Left kidney (tissue), 8 donors: ENCODE measurements around the gene ROM1. TPM values are rescaled to one million over a fixed set of nuclear protein-coding genes. Genes with fewer than 3 reads are reported as not detected.
"Not testable (repeated sequence)": the region's sequence is repeated elsewhere in the genome, so short reads cannot be mapped to it uniquely, and the experiment has no call there.

Experiments used
- DNase-seq: peaks from one replicate; pipeline ENCODE4 v3.0.0-alpha.2; 2013
- long read RNA-seq, 8 donors: transcript quantifications; one replicate each; lab custom pipeline, GENCODE V29; 2026
- polyA plus RNA-seq: library from polyadenylated mRNA; unstranded; fragments of 120-200 nt; gene quantifications from one replicate; pipeline ENCODE4 v1.2.1, GENCODE V29; 2013; ENCODE audit not compliant: insufficient read length

The ROM1 gene
- 3.5 TPM for polyA plus RNA-seq
- long read RNA-seq, donor 1, partial matches to known transcripts: 16 of 48 reads
- long read RNA-seq, donor 1, other reads (novel, unspliced or antisense): 30 of 48 reads
- long read RNA-seq, donor 2, partial matches to known transcripts: 134 of 134 reads
- long read RNA-seq, donor 2, other reads (novel, unspliced or antisense): 0 of 134 reads
- long read RNA-seq, donor 3: 0 reads
- long read RNA-seq, donor 4: 0 reads
- long read RNA-seq, donor 5, partial matches to known transcripts: 0 of 2 reads
- long read RNA-seq, donor 5, other reads (novel, unspliced or antisense): 0 of 2 reads
- long read RNA-seq, donor 6, partial matches to known transcripts: 0 of 1 reads
- long read RNA-seq, donor 6, other reads (novel, unspliced or antisense): 0 of 1 reads
- long read RNA-seq, donor 7, partial matches to known transcripts: 0 of 3 reads
- long read RNA-seq, donor 7, other reads (novel, unspliced or antisense): 0 of 3 reads
- long read RNA-seq, donor 8: 0 reads

GRCh38 chr11:62612366-62613290 is at the start of gene ROM1, which contains the start of gene EML3:
Gene ROM1, plus strand, starts transcription at chr11:62613257. Its CDS starts 25 bp downstream, at chr11:62613282.
Gene EML3, minus strand, starts transcription at chr11:62612775. Its CDS starts 318 bp downstream, at chr11:62612457.
- peak; percentile 74 for DNase-seq

DNA sequence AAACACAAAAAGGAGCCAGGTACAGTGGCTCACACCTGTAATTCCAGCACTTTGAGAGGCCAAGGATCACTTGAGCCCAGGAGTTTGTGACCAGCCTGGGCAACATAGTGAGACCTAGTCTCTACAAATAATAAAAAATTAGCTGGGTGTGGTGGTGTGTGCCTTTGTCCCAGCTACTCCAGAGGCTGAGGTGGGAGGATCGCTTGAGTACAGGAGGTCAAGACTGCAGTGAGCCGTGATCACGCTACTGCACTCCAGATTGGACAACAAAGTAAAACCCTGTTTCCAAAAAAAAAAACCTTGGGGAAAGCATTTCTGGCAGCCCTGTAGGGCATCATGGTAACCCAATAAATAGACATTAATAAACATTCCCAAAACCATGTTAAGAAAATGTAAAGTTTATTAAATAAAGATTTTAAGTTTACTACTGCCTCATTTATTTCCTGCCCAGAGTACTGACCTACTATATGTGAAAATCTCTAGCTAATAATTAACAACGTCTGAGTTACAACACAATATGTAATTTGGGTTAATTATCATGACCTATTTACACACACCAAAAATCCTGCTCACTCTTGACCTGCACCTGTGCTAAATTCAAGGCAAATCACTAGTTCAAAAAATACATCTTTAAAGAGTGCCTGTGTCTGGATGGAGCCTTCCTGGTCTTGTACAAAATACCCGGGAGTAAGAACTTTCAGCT is 47.8 kb upstream of the ROM1 start:
- no peak for DNase-seq

DNA sequence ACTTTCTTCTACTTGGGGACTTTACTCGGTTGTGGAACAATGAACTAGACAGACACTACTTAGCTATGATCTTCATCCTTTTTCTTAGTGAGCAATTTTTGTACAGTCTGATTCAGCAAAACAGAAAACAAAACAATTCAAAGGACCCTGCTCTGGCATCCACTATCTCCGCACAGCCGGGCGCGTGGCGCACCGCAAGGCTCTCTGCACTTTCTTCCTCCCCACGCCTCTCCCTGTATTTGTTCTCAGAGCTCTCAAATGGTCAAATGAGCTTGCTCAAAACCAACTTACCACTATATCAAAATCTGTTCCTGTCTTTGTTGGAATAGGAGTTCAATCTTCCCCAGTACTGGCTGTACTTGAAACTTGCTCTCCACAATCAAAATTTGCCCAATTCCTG is 46.8 kb upstream of the ROM1 start:
- no peak for DNase-seq

DNA sequence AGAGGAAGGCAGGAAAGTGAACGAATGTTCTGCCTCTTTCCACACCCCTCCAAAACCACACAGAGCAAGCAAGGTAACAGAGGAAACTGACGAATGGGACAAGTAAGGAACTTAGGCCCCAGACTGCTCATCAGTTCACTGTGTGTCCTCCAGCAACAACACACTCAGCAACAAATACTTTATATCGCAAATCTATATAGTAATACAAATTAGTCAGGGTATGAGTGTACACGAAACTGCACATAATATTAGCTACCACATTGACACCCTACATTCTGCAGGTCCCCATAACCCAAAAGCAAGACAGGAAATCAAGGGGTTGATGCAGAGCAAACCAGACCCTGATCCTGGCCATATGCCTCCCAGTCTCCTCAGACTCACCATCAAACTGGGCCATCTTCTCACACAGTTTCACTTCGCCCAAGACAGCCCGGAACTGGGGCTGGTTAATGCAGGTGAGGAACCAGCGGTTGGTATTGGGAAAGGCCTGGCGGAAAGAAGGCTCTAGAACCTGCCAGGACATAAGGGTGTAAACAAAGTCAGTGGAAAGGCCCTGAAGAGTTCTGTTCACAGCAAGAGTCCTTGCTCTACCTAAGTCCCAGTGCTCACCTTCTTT is 45.9 kb upstream of the ROM1 start:
- no peak for DNase-seq

DNA sequence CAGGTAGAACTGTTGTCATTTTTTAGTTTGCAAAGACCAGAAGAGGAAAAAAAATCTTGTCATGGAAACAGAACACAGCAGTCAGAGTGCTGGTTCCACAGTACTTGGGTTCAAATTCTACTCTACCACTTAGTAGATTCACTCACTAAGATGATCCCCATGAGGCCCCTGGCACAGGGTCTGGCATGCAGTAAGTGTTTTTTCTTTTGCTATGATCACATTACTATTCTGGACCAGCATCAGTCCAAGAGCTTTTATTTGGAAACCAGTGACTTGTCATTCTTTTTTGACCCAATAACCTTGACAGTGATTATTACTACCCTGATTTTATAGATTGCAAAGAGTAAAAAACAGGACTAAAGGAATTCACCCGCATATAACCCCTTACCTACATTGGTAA is 43.4 kb upstream of the ROM1 start:
- DNase-seq: no peak

- not testable (repeated sequence) for DNase-seq
These were observed 42.2 kb upstream of the ROM1 start for GRCh38 chr11:62570903-62571302.

GRCh38 chr11:62571493-62571892 is 41.6 kb upstream of the ROM1 start:
- not testable (repeated sequence) for DNase-seq

- DNase-seq: no peak
These were observed 40.6 kb upstream of the ROM1 start for GRCh38 chr11:62572431-62572830.

- DNase-seq: no peak
These were observed 40.0 kb upstream of the ROM1 start for GRCh38 chr11:62573006-62573591.

DNA sequence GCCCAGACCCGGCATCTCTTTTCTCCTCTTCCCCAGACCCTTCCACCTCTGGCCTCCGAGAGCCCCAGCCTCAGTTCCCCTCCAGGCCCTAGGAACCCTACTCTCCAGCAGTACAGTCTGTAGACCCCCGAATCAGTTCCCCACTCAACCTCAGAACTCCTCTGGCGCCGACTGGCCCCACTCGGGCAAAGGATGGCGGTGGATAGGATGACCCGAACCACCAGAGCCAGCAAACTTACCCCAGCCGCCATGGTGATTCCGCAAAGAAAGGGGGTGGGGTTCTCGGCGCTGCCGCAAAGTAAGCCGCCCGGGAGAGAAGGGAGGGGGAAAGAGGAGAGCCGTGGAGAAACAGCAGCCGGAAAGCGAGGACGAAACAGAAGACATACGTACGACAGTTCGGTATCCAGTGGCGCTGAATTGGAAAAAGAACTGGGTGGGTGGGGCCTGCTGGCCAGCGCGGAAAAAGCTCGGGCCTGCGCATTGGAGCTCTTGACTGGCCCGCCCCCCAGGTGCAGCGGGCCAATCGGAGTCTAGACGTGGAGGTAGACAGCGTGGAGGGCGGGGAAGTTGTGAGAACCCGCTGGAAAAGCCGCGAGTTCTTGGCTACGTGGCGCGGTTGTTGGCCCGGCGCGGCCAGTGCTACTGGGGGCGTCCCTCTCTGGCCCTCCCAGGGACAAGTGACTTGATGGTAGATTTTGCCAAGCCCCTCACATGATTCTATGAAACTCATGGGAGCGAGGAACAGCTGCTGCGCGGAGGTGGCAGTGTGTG is 39.3 kb upstream of the ROM1 start, which contains the start of gene EEF1G:
EEF1G (minus strand) TSS at position 300 of the 771 bp plus-strand sequence; CDS start at position 251, 49 bp downstream.
- DNase-seq: peak; percentile 99

DNA sequence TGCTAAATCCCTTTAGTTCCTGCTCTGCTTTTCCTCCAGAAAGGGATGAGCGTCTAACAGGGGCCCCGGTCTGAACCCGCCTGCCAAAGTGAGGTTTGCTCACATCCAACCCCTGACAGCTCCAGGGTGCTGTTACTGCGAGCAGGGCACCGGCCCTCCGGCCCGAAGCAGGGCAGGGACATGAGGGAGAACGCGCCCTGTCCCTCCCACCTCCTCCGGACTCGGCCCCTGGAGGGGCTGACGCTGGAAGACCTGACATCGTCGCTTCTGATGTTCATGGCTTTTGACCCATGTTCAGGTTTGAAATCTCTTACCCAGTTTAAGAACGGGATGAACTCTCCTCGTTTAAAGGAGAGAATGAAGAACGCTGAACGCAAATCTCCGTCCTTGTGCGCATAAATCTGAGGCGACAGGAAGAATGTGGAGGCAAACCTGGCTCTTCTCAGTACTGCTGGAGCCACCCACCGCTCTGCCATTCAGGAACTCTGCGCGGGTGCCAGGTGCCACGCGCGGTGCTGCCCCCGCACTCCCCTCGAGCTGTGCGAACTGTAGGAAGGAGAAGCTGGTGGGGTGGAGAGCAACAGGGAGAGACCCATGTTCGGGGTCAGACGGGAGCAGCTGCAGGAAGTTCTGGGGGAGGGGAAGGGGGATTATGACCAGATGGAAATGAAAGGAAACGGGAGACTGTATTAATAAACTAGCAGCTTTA is 38.5 kb upstream of the ROM1 start:
- DNase-seq: no peak

- DNase-seq: no peak
These were observed 37.9 kb upstream of the ROM1 start for GRCh38 chr11:62575156-62575555.

DNA sequence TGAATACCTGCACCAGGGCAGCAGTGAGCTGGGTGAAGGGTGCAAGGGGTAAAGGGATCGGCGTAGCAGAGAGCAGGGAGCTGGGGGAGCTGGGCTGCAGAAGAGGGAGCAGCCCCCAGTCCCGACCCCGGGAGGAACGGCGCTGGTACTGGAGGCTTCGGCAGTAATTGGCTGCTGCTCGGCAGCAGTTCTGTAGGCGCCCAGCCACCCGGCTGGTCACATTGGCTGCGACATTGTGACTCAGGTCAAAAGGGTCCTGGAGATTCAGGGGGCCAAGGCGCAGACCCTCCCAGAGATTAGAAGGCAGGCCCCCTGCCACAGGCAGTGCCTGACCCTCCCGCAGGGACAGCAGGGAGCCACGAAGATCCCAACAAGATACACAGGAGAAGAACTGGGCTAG is 37.2 kb upstream of the ROM1 start:
- DNase-seq: no peak

DNA sequence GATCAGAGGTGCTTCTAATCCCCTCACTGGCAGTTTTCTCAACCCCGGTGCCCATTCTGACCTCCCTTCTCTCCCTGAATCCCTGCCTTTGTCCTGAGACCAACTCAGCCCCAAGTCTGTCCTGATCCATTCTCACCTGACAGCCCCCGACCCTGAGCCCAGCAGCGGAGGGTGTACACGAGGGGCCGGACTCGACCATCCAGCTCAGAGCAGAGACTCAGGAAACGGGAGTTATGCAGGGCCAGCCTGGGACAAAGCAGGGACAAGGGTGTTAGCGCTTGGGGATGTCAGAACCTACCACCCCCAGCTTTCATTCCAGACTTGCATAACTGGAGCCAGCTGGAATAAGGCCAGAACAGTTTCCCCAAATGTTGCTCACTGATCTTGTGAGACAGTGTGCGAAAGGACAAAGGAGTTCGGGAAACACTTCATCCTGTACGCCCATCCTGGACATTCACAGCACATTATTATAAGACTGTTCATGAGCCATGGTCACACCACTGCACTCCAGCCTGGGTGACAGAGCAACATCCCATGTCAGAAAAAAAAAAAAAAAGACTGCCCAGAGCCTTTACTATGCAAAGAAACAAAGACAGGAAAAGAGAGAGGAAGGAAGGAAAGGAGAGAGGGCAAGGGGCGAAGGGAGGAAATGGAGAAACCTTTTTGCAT is 35.9 kb upstream of the ROM1 start:
- no peak for DNase-seq

DNA sequence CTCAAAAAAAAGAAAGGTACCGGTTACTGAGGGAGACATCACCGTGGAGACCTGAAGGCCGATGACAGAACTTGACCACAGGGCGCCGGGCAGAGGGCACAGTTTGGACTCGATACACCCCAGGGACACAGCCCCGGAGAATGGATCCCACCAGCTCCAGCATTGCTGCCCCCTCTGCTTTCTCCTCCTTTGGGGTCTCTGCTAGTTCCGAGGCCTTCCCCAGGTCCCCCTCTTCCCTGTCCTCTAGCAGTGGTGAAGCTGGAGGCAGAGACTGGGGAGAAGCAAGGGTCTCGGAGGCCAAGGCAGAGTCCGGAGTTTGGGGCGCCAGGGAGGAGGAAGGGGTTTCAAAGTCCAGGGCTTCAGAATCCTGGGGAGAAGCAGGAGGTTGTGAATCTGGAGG is 34.5 kb upstream of the ROM1 start:
- no peak for DNase-seq

- no peak for DNase-seq
These were observed 33.8 kb upstream of the ROM1 start for GRCh38 chr11:62579252-62579651.

DNA sequence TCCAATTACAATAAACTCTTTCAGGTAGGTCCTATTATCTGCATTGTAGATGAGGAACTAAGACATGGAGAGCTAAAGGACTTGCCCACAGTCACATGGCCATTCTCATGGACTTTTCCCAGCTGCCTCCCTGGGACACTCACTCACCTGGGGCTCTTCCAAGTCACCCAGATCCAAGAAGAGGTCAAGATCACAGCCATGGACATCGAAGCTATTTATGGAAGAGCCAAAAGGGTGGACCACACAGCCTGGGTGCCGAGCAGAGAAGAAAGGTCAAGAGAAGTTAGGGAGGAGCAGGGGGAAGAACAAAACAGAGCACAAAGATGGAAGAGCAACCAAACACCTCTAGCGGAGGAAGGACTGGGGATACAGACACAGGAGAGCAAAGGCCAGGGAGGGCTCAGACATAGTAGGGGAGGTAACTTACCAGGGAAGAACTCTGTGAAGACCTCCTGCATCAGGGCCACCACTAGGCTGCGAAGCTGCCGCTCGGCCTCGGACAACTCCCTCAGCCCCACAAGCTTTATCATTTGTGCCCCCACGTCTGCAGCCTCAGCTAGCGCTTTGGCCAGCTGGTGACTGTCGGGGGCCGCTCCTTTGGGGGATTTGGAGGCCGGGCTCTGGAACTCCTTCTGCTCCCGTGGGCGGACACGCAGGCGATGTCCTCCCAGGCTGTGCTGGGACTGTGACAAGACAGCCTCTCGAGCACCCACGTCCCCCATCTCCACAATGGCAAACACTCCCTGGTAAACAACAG is 31.9 kb upstream of the ROM1 start:
- no peak for DNase-seq

- DNase-seq: not testable (repeated sequence)
These were observed 31.3 kb upstream of the ROM1 start for GRCh38 chr11:62581735-62582134.
